Dermis blood vessel endothelial cell (primary cell): ENCODE data around the gene CCNJL. TPM values are rescaled to one million over a fixed set of nuclear protein-coding genes. Genes with fewer than 3 reads are reported as not detected.

Source experiments
- DNase-seq: peaks from one replicate; pipeline ENCODE4 v3.0.0; 2010
- total RNA-seq: library from RNA; depleted of rRNA; stranded (reverse); fragments of >200 nt; gene quantifications from 2 replicates; pipeline ENCODE4 v1.2.3, GENCODE V29; 2014

The CCNJL gene
- total RNA-seq, 1 donor from 2014 or later: 8.0 TPM

DNA sequence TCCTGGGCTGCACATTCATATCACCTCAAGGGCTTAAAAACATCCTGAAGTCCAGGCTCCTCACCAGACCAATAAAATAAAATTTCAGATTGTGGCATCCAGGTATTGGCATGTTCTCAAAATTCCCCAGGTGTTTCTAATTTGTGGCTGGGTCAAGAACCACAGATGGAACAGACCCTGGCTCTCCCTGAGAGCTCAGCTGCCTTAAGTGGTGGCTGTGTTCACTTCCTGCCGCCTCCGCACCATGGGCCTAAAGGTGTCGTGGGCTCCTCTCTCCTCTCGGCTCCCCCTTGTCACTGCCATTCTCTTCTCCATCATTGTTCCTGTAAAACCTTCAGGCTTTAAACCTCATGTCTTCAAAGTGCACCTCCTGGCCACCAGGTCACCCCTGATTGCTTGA lies 17.8 kb upstream of the CCNJL start:
- DNase-seq: no peak

DNA sequence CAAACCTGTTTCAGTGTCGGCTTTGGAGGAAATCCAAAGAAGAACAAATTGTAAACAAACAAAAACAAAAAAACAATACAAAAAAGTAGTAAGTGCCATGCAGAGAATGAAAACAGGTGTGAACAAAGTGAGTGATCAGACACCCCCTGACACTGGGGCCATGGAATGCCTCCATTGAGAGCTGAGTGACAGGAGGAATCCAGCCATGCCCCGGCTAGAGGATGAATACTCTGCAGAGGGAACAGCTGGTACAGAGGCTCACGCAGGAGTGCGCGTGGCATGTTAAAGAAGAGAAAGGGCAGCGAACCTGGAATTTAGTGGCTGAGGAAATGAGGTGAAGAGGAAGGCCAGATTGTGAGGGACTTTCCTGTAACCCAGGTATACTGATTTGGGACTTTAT lies 15.5 kb upstream of the CCNJL start:
- DNase-seq: no peak

DNA sequence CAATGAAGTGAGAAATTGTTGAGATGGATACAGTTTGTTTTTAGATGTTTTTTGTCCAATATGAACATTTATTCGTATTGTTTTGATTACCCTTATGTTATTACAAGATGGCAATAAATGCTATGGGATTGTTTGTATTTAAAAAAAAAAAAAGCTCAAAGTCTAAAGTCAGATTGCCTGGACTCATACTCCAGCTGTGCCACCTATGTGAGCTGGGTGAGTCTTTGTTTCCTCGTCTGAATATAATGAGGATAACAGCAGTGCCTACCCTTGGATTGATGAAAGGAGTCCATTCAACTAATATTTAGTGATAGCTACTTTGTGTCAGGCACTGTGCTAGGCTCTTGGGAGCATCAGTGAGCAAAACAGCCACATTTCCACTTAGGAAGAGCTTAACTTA lies 14.6 kb upstream of the CCNJL start:
- DNase-seq: no peak

DNA sequence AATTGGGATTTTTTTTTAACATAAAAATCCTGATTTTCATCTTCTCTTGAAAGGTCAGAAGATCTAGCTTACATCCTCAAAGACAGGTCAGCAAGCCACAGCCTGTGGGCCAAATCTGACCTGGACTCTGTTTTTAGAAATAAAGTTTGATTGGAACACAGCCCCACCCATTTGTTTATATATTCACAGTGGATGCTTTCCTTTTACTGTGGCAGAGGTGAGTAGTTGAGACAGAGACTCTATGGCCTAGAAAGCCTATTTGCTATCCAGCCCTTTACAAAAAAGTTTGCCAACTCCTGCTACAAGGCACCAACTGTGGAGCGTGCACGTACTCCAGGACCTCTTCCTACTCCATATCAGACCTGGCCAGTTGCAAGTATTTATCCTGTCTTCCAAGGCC lies 13.4 kb upstream of the CCNJL start:
- no peak for DNase-seq

DNA sequence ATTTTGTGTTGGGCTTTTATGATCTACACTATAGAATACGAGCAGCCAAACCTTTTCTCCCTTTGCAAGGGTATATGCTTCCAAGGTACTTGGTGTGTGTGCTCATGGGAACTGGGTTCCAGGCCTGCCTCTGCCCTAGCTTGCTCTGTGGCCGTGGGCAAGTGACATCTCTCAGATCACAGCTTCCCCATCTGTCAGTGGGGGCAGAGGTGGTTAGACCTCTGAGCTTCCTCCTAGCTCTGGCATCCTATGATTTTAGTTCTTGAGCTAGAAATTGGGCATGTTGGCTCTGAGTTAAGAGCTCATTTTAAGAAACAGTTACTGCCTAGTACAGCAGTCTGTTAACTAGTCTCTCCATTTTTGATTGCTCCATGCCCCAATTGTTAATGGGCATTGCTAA lies 12.5 kb upstream of the CCNJL start:
- DNase-seq: no peak

DNA sequence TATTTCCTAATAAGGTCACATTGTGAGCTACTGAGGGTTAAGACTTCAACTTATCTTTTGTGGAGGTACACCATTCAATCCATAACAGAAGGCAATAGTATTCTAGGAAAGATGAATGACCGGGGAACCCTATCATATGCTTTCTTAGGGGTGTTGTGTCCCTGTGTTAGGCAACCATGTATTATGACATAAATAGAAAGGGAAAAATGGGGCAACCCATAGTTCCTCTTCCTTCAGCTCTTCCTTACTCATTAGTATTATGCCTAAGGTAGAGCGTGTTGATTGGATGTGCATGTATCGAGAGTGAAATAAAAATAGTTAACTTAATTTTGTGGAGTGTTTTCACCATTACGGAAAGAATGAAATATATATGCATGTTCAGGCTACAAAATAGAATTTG lies 6.0 kb upstream of the CCNJL start:
- no peak for DNase-seq

DNA sequence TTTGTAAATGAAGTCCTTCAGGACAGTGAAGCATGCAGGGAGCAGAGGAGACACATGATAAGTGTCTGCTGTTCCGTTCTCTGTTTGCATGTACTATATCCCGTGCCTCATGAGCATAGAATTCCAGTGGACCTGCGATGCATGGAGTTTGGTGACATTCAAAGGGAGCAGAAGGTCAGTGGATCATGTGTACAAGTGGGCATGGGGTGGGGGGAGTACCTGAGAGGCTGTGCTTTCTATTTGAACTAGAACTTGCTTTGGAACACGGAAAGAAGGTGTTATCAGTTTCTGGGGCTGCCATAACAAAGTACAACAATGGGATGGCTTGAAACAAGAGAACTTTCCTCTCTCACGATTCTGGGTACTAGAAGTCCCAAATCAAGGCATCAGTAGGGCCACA lies 5.1 kb upstream of the CCNJL start:
- DNase-seq: no peak

DNA sequence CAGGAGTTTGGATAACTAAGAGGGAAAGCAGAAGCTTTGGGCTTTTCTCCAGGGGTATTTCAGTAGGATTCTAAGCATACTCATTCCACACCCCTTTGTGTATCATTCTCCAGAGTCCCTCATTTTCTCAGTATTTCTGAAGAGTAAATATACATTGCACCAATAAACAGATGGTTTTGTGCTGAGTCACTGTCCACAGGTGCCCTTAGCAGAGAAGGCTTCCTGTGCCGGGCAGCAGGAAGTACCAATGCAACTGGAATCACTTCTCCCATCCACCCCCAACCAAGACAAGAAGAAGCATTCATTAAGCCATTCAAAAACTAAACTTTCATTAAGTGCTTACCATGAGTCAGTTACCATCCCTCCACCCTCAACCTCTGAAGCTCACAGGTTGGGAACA lies 3.6 kb upstream of the CCNJL start:
- peak; percentile 75 for DNase-seq

DNA sequence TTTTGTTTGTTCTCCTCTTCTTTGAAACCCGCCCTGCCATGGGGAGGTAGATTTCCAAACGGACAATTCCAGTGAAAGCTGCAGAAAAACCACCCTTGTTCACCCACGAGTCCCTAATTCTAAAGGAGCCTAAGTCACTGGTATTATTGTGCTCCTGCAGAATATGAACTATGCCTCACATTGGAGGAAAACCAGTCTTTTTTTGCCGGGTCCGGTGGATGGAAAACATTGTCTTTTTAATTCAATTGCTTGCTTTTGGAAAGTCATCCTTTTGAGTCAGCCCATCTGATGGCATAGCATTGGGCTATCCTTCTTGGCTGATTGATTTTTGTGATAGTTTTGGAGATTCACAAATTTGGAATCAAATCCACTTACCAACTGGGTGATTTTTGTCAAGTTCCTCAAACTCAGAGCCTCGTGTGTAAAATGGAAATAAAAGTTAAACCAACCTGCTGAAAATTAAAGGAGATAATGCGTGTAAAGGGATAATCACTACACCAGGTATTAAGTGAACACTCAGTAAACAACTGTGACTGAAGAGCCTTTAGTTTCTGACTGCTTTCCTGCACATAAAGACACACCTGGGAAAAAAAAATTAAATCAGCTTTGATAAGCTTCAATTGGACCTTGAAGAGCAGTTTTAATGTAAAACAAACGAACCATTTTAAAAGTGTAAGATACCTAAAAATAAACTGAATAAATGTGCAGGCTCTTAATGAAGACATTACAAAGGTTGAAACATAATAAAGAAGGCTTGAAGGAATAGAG lies 780 bp upstream of the CCNJL start:
- no peak for DNase-seq

DNA sequence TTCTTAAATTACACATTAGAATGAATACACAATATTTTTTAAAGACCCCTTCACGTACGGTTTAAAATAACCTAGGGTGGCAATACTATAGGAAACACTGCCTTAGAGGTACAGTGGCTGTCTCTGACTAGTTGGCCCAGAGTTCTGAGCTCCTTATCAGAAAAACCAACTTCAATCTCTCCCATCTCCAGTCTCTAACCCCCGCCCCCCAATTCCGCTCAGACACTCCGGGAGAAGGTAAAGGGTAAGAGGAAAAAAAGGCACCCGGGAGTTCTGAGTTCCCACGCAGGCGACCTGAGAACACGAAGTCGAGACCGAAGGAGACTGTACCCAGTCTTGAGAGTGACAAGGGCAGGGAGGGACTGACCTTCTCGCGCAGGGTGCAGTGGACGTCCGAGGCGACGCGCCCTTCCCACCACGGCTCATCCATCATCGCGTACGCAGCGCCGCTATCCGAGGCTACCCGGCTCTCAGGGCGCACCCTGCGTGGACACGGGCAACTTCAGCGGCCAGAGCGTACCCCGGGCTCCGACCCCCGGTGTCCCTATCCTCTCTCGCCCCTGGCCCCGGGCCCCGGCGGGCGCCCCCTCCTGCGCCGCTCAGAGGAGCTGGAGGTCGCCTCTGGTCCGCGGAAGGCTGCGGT lies 752 bp downstream of the CCNJL start:
- DNase-seq: peak; percentile 51

DNA sequence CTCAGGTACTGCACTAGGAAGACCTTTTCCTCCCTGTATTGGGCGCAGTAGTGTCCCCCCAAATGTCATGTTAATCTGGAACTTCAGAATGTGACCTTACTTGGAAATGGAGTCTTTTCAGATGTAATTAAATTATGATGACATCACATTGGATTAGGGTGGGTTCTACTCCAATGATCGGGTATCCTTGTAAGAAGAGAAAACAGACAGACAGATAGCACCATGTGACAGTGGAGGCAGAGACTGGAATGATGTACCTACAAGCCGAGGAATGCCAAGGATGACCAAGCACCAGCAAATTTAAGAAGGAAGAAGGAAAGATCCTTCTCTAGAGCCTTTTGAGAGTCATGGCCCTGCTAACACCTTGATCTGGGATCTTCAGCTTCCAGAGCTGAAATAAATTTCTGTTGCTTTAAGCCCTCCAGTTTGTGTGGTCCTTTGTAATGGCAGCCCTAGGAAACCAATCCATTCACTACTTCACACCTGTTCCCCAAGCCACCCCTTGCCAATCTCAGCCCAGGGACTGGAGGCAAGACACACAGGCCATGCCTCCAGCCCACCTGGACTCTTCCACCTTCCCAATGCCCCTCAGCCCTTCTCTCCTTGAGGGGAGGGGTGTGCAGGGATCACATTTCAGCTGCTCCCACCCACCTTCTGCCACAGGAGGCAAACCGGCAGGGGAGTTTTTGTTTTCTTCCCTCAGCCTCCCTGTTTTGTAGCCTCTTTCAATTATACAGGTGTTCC lies 1.6 kb downstream of the CCNJL start:
- DNase-seq: no peak

DNA sequence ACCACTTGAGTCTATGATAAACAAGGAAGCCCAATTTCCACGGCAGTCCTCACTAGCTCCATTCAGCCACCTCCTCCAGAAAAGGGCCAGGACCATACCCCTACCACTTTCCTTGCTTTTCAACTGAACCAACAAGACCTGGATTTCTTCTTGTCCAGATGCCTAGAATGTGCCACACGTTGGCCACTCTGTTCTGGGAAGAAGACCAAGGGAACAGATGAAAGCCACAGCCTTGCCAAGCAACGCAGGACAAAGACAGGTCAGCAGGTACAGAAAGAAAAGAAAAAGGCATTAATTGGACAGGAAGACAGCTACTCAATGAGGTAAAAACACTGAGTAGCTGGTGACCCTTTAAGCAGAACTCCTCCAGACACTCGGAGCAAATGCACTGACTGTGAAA lies 2.2 kb downstream of the CCNJL start:
- DNase-seq: no peak

DNA sequence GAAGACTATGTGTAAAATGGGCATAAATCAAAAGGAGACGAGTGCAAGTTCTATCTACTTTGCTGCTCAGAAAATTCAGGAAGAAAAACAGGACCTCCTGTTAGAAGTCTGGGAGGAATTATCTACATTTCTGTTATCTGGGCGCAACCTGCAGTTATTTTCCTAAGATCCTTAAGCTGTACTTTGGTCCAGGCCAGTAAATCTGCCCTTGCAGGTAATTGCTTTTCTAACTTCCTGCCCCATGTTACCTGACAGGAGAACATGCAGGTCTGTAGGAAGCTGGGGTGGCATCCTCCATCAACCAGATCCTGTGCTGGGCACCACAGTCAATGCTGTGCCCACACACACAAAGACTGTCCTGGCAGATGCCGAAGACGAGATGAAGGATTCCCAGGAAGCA lies 5.7 kb downstream of the CCNJL start:
- DNase-seq: no peak

DNA sequence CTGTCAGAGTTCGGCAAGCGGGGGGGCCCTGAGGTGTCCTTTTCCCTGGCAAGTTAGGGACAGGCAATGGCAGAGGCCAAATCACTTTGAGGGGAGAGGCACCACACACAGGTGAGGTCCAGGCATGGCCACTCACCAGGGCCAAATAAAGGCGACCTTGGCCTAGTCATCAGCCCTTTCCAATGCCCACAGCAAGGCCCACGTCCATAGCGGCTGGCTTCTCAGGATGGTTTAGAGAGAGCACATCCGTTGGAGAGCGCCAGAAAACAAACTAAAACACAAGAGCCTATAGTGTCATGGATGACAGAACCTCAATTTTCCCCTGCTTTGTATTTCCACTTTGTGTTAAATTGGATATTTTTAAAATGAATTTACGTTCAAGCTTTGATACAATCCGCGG lies 7.0 kb downstream of the CCNJL start:
- DNase-seq: no peak

DNA sequence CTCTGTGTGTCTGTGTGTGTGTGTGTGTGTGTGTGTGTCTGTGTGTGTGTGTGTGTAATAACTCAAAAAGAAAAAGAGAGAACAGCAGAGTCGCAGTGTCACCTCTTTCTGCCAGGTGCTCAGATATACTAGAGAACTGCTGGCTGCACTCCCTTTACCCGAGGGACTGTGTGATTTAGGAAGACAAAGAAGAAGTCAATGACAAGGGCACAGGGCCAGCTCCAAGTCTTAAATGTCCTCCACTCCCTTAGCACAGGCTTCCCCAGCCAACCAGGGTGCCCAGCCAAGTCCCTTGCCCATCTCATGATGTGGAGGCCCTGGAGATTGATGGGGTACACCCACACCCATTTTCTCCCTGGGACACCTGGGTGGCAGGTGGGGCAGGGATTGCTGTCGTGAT lies 8.7 kb downstream of the CCNJL start:
- DNase-seq: no peak

DNA sequence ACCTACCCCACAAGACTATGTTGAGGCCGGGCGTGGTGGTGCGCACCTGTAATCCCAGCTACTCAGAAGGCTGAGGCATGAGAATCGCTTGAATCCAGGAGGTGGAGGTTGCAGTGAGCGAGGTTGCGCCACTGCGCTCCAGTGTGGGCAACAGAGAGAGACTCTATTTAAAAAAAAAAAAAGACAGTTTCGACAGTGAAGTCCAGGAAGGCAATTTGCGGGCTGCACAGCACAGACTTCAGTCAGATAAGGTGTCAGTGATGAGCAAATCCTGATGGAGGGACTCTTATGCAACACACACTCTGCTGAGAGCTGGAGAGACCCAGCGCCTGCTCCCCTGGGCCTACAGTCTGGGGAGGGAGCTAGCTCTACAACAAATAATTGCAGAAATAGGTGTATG lies 14.2 kb downstream of the CCNJL start:
- no peak for DNase-seq

DNA sequence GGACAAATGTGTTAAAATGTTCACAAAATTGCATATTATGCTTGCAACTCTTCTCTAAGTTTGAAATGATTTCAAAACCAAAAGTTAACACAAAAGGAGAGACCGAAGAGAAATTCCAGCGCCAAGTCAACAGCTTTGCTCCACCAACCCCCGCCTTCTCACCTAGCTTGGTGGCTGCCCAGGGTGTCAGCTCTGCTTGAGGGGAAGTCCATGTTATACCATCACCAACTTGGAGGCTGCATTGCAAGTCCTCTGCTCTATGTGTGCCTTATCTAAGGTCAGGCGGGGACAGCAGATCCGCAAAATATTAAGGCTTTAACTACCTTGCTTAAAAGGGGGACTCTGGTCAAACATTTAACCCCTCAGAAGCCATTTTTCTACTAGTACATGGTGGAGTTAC lies 14.6 kb downstream of the CCNJL start:
- no peak for DNase-seq

DNA sequence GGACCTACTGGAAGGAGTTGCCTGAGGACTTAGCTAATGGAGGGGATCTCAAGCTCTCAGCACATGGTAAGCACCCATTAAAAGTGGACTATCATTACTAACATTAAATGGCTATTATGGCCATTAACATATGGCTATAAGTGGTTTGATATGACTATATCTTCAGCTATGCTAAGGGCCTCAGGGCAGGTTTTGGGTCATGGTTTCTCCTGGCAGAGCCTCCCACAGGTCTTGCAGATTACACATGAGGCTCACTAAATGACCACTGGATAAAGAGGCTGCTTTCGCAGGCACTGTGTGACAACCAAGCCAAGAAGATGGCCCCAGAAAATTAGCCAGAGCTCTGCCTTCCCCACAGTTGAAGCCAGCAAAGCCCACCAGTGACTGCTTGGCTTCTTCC lies 15.4 kb downstream of the CCNJL start:
- no peak for DNase-seq

DNA sequence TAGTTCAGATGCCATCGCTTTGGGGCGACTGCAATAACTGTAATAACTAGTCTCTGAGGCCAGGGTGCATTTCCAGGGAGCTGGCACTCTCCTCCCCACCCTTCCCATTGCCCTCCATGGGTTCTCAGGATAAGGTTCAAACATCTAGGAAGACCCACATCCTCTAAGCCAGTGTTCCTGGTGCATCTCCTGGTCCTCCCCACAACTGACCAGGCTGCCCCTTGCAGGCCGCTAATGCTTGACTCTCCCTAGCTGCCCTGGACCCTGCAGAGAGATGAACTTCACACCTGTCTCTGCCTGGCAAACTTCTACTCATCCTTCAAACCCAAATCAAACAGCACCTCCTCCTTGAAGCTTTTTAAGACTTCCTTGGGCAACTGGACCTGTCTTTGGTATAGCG lies 15.9 kb downstream of the CCNJL start:
- no peak for DNase-seq

DNA sequence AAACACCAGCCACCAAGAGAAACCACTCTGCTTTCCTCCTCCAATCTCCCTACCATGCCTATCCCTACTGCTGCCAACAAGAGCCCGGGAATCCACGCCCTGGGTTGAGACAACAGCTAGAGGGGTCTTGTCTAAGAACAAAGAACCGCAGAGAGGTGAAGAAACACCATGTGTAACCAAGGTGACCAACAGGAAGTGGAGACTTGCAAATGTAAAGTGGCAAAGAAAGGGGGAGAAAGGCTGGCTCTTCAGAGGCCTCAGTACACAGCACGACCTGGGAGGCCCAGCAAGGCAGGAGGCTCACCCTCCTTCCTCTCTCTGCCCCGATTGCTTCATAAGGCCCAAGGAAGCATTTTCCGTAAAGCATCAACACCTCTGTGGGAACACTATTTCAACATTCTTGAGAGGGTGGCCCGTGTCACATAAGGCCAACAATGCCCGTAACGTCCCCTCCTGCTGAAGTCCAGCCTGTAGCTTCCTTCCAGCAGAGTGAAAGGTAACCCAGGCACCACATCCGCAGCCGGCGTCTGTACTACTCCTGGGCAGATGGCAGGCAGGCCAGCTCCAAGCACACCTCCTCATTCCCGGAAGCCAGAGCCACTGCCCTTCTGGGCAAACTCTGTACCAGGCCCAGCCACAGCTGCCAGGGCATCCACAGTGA lies 18.3 kb downstream of the CCNJL start:
- peak; percentile 39 for DNase-seq

DNA sequence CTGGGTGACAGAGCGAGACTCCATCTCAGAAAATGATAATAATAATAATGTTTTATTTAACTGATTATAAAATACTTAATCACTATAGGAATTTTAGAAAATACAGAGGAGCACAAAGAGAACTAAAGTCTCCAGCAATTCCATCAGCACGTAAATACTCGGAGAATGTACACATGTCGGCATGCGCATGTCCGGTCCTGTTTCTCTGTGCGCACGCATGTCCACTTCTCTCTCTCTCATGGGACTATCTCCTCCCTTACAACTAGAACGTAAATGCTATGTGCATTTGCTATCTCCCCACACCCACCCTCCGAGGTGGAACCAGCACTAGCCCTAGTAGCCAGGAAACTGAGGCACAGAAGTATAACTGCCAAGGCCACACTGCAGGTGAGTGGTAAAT lies 19.0 kb downstream of the CCNJL start:
- no peak for DNase-seq

DNA sequence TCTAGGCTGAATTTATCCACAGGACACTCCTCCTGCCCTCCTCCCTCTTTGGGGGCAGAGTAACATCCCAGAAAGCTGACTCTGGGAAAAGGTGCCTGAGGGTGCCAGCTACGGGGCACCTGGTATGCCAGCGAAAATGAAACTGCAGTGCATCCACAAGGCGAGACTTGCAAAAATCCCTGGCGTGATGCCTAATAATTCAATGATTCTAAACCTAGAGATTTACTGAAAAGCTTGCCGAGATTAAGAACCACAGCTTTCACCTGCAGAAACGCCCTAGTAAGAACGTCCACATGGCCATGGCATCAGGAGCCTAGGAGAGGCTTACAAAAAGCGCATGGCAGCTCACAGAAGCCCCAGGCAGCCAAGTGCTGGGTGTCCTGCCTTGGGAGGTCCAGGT lies 20.9 kb downstream of the CCNJL start:
- DNase-seq: no peak

DNA sequence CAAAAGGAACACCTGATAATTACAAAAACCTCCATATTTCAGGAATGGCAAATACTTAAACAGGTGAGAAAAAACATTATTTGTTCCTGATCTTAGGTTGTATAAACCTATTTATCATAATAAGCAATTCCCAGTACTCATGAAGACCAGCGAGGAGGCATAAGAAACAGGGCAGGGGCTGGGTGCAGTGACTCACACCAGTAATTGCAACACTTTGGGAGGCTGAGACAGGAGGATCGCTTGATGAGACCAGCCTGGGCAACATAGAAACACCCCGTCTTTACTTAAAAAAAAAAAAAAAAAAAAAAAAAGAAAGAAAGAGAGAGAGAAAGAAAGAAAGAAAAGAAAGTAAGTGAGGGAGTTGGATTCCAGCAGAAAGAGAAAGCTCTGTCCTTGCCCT lies 21.6 kb downstream of the CCNJL start:
- no peak for DNase-seq

DNA sequence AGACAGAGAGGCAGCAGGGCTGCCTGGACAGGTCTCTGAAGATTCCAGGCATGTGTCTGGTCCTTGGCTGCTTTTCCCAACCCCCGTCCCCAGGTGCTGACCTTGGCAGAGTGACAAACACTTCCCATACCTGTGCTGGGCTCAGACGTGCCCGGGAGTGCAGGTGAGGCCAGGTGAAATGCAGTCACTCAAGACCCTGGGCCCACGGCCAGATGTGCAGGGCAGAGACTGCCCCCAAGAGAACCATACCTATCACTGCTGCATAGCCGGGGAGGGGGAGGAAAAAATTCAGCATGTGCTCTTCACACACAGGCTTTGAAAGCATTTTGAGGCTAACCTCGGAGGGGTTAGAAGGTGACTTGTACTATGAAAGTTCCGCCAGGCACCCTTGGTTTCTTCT lies 22.6 kb downstream of the CCNJL start:
- no peak for DNase-seq
